GM10266 (cell line): ENCODE measurements around the gene MAP3K2.
A peak's percentile ranks its signal among the peaks of the same experiment; 100 is the strongest.
"Not testable (repeated sequence)": the region's sequence is repeated elsewhere in the genome, so short reads cannot be mapped to it uniquely, and the experiment has no call there.

Source experiments
- DNase-seq: peaks from one replicate; pipeline ENCODE4 v3.0.0; 2012; ENCODE audit errors: extremely low spot score
- CTCF ChIP-seq: IDR thresholded peaks from 2 replicates; pipeline ENCODE4 v1.5.1; 2012; ENCODE audit warnings: mild to moderate bottlenecking, low read depth; ENCODE audit not compliant: control insufficient read depth, insufficient read depth; ENCODE audit errors: missing control alignments

MAP3K2 gene

GRCh38 chr2:127358971-127359370, 28.8 kb downstream of the MAP3K2 start:
- TF ChIP-seq CTCF: no peak
- DNase-seq: no peak

GRCh38 chr2:127358044-127358443, 29.7 kb downstream of the MAP3K2 start:
- DNase-seq: no peak
- no peak for TF ChIP-seq CTCF

- DNase-seq: no peak
- no peak for TF ChIP-seq CTCF
These were observed 30.2 kb downstream of the MAP3K2 start for GRCh38 chr2:127357591-127357990.

- TF ChIP-seq CTCF: no peak
- no peak for DNase-seq
These were observed 31.2 kb downstream of the MAP3K2 start for GRCh38 chr2:127356531-127356930.

GRCh38 chr2:127355407-127356008, 32.3 kb downstream of the MAP3K2 start:
- TF ChIP-seq CTCF: peak; percentile 58
- peak; percentile 38 for DNase-seq

GRCh38 chr2:127353873-127354676, 33.7 kb downstream of the MAP3K2 start:
- DNase-seq: not testable (repeated sequence)

GRCh38 chr2:127353223-127353622, 34.6 kb downstream of the MAP3K2 start:
- DNase-seq: not testable (repeated sequence)

- no peak for DNase-seq
- TF ChIP-seq CTCF: no peak
These were observed 36.2 kb downstream of the MAP3K2 start for GRCh38 chr2:127351603-127352002.
